SK-N-SH (cell line): ENCODE results near the gene GGT5. TPM values are rescaled to one million over a fixed set of nuclear protein-coding genes. Genes with fewer than 3 reads are reported as not detected.

ENCODE experiments used
- CTCF ChIA-PET: fragments of 300-600, 350-600 bp; formaldehyde crosslinking; extraction: SDS; loops from one replicate; lab custom pipeline; 2021; lab: Yijun Ruan, JAX
- POLR2A ChIA-PET: fragments of 350-600 bp; sonication (Branson Sonifier 250); formaldehyde crosslinking; extraction: SDS; loops from one replicate; lab custom pipeline; 2020; ENCODE audit warnings: antibody characterized with exemption, inconsistent platforms; lab: Yijun Ruan, JAX
- DNase-seq: peaks from one replicate; pipeline ENCODE4 v3.0.0; 2012
- H2AFZ ChIP-seq: fragments of 200-600 bp; sonication (generic); 2 replicates; pipeline ENCODE4 v1.8.1; 2016; ENCODE audit warnings: antibody characterized with exemption, mild to moderate bottlenecking, low read depth
- H3F3A ChIP-seq: fragments of 200-600 bp; sonication (generic); replicated peaks from 2 replicates; pipeline ENCODE3; 2016; ENCODE audit warnings: antibody characterized with exemption, mild to moderate bottlenecking; ENCODE audit not compliant: insufficient read depth
- H3K27ac ChIP-seq, 2 experiments: fragments of 200-500 bp in 1 of 2; fragments of 200-600 bp in 1 of 2; sonication (Bioruptor generic) in 1 of 2; sonication (generic), shearing (Covaris generic) in 1 of 2; 2 replicates each; pipeline versions ENCODE4 v1.5.1 to v1.6.1; 2014 to 2016; ENCODE audit warnings: low read depth in 2 of 2, inconsistent platforms in 1 of 2, low read length in 1 of 2, mild to moderate bottlenecking in 1 of 2, mixed read lengths in 1 of 2
- H3K27me3 ChIP-seq: fragments of 200-600 bp; sonication (generic), shearing (Covaris generic); 2 replicates; pipeline ENCODE4 v1.6.1; 2016; ENCODE audit warnings: mixed run types; ENCODE audit not compliant: insufficient read depth
- H3K36me3 ChIP-seq, 2 experiments: fragments of 200-500 bp in 1 of 2; fragments of 200-600 bp in 1 of 2; sonication (Bioruptor generic) in 1 of 2; sonication (generic) in 1 of 2; replicated peaks in 1 of 2; 2 replicates each; pipeline versions ENCODE3 to v1.5.1; 2014 to 2016; ENCODE audit warnings: low read length in 1 of 2, mild to moderate bottlenecking in 1 of 2; ENCODE audit not compliant: insufficient read depth in 2 of 2, control insufficient read depth in 1 of 2
- H3K4me1 ChIP-seq, 2 experiments: fragments of 200-500 bp in 1 of 2; fragments of 200-600 bp in 1 of 2; sonication (Bioruptor generic) in 1 of 2; sonication (generic), shearing (Covaris generic) in 1 of 2; 2 replicates each; pipeline versions ENCODE4 v1.5.1 to v1.6.1; 2014 to 2016; ENCODE audit warnings: low read depth in 1 of 2, low read length in 1 of 2, mixed run types in 1 of 2; ENCODE audit not compliant: insufficient read depth in 2 of 2, control insufficient read depth in 1 of 2
- H3K4me2 ChIP-seq: fragments of 200-600 bp; sonication (generic), shearing (Covaris generic); 2 replicates; pipeline ENCODE4 v1.6.1; 2017; ENCODE audit warnings: mixed run types
- H3K4me3 ChIP-seq, 2 experiments: fragments of 200-500 bp in 1 of 2; fragments of 200-600 bp in 1 of 2; sonication (Bioruptor generic) in 1 of 2; sonication (generic), shearing (Covaris generic) in 1 of 2; 2 replicates each; pipeline versions ENCODE4 v1.5.1 to v1.8.1; 2014 to 2016; ENCODE audit warnings: low read depth in 2 of 2, inconsistent platforms in 1 of 2, low read length in 1 of 2, mild to moderate bottlenecking in 1 of 2, mixed read lengths in 1 of 2, moderate library complexity in 1 of 2
- H3K79me2 ChIP-seq: fragments of 200-600 bp; sonication (generic); 2 replicates; pipeline ENCODE4 v1.8.1; 2017; ENCODE audit warnings: mild to moderate bottlenecking; ENCODE audit not compliant: insufficient read depth
- H3K9ac ChIP-seq: fragments of 200-600 bp; sonication (generic); 2 replicates; pipeline ENCODE4 v1.6.1; 2017; ENCODE audit warnings: mixed run types
- H3K9me2 ChIP-seq: fragments of 200-600 bp; sonication (generic); 2 replicates; pipeline ENCODE4 v1.6.1; 2017; ENCODE audit warnings: mixed run types
- H3K9me3 ChIP-seq: fragments of 200-600 bp; sonication (generic); 2 replicates; pipeline ENCODE4 v1.6.1; 2017; ENCODE audit warnings: mixed run types, mild to moderate bottlenecking, moderate library complexity
- H4K20me1 ChIP-seq: fragments of 200-600 bp; sonication (generic); 2 replicates; pipeline ENCODE4 v1.6.1; 2017; ENCODE audit warnings: mild to moderate bottlenecking, mixed run types; ENCODE audit not compliant: insufficient read depth
- EZH2phosphoT487 ChIP-seq: fragments of 200-600 bp; sonication (generic); IDR thresholded peaks from 2 replicates; pipeline ENCODE4 v1.6.1; 2017; ENCODE audit warnings: low read depth, mixed run types, mild to moderate bottlenecking, antibody characterized with exemption, moderate library complexity, borderline replicate concordance
- FOSL2 ChIP-seq: IDR thresholded peaks from 2 replicates; pipeline ENCODE4 v1.4.0; 2012; ENCODE audit warnings: low read depth, mild to moderate bottlenecking, moderate library complexity, borderline replicate concordance
- FOXM1 ChIP-seq: IDR thresholded peaks from 2 replicates; pipeline ENCODE4 v1.4.0; 2012; ENCODE audit warnings: low read depth, mild to moderate bottlenecking
- GATA2 ChIP-seq: sonication (generic); formaldehyde crosslinking; IDR thresholded peaks from 2 replicates; pipeline ENCODE4 v1.5.0; 2020; ENCODE audit warnings: mild to moderate bottlenecking, missing genetic modification reagents
- NRF1 ChIP-seq: IDR thresholded peaks from 2 replicates; pipeline ENCODE4 v1.6.1; 2012; ENCODE audit warnings: low read depth, mild to moderate bottlenecking, low read length
- PBX3 ChIP-seq: IDR thresholded peaks from 2 replicates; pipeline ENCODE4; 2012
- RCOR1 ChIP-seq: fragments of 150-350 bp; IDR thresholded peaks from 2 replicates; pipeline ENCODE4 v1.6.1; 2017; ENCODE audit warnings: antibody characterized with exemption, low read length
- RFX5 ChIP-seq: IDR thresholded peaks from 2 replicates; pipeline ENCODE4 v1.6.1; 2012; ENCODE audit warnings: mild to moderate bottlenecking, improper control_type of control experiment, low read length
- YY1 ChIP-seq: IDR thresholded peaks from 2 replicates; pipeline ENCODE4 v1.4.0; 2012; ENCODE audit warnings: low read depth, mild to moderate bottlenecking
- WGBS: methylation state at CpG from one replicate; pipeline ENCODE4 v1.1.6; 2017; ENCODE audit warnings: low lambda C conversion rate; 5-methylcytosine and 5-hydroxymethylcytosine counted together
- polyA plus RNA-seq, 3 experiments: library from polyadenylated mRNA; depleted of rRNA; stranded (reverse); fragments of >200 nt; gene quantifications; 2 replicates each; pipeline ENCODE4 v1.2.3, GENCODE V29; 2012
- TF ChIP-seq, protein P1 (sequence below): IDR thresholded peaks from 2 replicates; pipeline ENCODE4 v1.6.1; 2012; ENCODE audit warnings: mild to moderate bottlenecking, low read depth, low read length, moderate library complexity
- TF ChIP-seq, protein P2 (sequence below): fragments of 150-350 bp; IDR thresholded peaks from 2 replicates; pipeline ENCODE4 v1.6.1; 2016; ENCODE audit warnings: mild to moderate bottlenecking, low read depth, low read length

GGT5 gene
- polyA plus RNA-seq, 1 of the 3 experiments (the other 2 are of a cell fraction): 4.6 TPM

DNA sequence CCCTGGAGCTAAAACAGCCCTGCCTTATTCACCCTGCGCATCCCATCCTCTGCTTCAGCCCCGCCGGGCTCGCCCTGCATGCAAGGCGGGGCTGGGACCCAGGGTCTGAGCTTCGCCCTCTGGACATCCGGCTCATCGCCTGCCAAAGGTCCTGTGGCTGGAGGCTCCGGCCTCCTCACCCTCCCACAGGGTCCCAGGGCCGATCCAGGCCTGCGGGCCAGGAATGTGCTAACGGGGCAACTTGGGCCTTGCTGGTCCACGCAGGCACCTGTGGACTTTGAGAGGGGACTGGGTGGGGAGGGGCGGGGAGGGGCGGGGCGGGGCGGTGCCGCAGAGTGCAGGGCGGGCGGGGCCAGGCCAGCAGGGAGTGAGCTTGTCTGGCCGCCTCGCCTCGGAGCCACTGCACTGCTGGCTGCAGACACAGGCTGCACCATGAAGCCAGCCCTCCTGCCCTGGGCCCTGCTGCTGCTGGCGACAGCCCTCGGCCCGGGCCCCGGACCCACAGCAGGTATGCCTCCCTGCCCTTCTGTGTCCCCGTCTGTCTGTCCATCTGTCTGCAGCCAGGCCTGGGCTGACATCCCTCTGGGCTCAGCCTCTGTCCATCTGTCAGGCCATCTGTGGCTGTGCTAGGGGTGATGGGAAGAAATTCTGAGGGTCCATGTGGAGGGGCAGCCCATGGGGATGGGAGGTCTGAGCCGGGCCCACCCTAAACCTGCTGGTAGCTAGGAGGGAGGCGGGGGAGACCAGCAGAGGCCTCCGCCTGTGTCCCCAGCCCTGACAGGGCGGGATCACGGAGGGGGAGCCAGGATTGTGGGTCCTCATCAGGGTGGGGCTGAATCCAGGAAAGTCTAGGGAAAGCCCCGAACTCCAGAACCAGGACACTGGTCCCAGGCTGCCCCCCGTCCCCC is 63.5 kb downstream of the GGT5 start, which contains the start of gene SUSD2:
Gene SUSD2 (plus strand): TSS at position 400 of the 908 bp plus-strand sequence. CDS start 33 bp downstream, at position 433.
- H3K36me3 ChIP-seq: peaks cover 0 to 12% of the 10 kb centered on the region in 2 experiments
- peak within 1 kb of the TSS in 1 of 2 experiments; percentile 28; a peak in 1 of 4 replicates for H3K27ac ChIP-seq
- no peaks in the 10 kb centered on the region for H3K79me2 ChIP-seq
- 85% methylated on average over 19 of the region's 35 CpGs for WGBS
- H2AFZ ChIP-seq: no peak within 1 kb of the TSS
- no peak within 1 kb of the TSS for H3K4me2 ChIP-seq
- H3K9me2 ChIP-seq: no peaks in the 10 kb centered on the region
- H3K27me3 ChIP-seq: no peaks in the 10 kb centered on the region
- TF ChIP-seq RFX5 (no peak), GATA2 (no peak), RCOR1 (no peak), YY1 (no peak), PBX3 (no peak), NRF1 (no peak), EZH2phosphoT487 (no peak), FOXM1 (no peak), FOSL2 (no peak)
- TF ChIP-seq, protein P1, sequence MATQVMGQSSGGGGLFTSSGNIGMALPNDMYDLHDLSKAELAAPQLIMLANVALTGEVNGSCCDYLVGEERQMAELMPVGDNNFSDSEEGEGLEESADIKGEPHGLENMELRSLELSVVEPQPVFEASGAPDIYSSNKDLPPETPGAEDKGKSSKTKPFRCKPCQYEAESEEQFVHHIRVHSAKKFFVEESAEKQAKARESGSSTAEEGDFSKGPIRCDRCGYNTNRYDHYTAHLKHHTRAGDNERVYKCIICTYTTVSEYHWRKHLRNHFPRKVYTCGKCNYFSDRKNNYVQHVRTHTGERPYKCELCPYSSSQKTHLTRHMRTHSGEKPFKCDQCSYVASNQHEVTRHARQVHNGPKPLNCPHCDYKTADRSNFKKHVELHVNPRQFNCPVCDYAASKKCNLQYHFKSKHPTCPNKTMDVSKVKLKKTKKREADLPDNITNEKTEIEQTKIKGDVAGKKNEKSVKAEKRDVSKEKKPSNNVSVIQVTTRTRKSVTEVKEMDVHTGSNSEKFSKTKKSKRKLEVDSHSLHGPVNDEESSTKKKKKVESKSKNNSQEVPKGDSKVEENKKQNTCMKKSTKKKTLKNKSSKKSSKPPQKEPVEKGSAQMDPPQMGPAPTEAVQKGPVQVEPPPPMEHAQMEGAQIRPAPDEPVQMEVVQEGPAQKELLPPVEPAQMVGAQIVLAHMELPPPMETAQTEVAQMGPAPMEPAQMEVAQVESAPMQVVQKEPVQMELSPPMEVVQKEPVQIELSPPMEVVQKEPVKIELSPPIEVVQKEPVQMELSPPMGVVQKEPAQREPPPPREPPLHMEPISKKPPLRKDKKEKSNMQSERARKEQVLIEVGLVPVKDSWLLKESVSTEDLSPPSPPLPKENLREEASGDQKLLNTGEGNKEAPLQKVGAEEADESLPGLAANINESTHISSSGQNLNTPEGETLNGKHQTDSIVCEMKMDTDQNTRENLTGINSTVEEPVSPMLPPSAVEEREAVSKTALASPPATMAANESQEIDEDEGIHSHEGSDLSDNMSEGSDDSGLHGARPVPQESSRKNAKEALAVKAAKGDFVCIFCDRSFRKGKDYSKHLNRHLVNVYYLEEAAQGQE: no peak
- TF ChIP-seq, protein P2, sequence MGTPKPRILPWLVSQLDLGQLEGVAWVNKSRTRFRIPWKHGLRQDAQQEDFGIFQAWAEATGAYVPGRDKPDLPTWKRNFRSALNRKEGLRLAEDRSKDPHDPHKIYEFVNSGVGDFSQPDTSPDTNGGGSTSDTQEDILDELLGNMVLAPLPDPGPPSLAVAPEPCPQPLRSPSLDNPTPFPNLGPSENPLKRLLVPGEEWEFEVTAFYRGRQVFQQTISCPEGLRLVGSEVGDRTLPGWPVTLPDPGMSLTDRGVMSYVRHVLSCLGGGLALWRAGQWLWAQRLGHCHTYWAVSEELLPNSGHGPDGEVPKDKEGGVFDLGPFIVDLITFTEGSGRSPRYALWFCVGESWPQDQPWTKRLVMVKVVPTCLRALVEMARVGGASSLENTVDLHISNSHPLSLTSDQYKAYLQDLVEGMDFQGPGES: no peak
- H3K4me1 ChIP-seq: peaks cover 0 to 12% of the 10 kb centered on the region in 2 experiments; a peak in 1 of 4 replicates
- no peak within 1 kb of the TSS for H3K9ac ChIP-seq
- H3K9me3 ChIP-seq: no peaks in the 10 kb centered on the region
- no peak within 1 kb of the TSS for H3K4me3 ChIP-seq
- DNase-seq: no peak
- POLR2A ChIA-PET: no interaction called here
- no peaks in the 10 kb centered on the region for H4K20me1 ChIP-seq
- H3F3A ChIP-seq: no peaks in the 10 kb centered on the region
- CTCF ChIA-PET: interaction anchor here (1.0 to 3.2 kb wide), 4 partner anchors 8 to 61 kb away, joined by 3 to 24 read pairs (median 8); no protein-coding TSS in a partner anchor
